NCI-H2107 treated with DMSO at 0.1 percent for 48 hours (cell line): ENCODE results near the gene TAS1R2.
"Not testable (repeated sequence)": the region's sequence is repeated elsewhere in the genome, so short reads cannot be mapped to it uniquely, and the experiment has no call there.

ENCODE experiments used
- DNase-seq: peaks from one replicate; lab custom pipeline; 2025; ENCODE audit not compliant: unreplicated experiment; lab: John Stamatoyannopoulos, UW

TAS1R2 gene

DNA sequence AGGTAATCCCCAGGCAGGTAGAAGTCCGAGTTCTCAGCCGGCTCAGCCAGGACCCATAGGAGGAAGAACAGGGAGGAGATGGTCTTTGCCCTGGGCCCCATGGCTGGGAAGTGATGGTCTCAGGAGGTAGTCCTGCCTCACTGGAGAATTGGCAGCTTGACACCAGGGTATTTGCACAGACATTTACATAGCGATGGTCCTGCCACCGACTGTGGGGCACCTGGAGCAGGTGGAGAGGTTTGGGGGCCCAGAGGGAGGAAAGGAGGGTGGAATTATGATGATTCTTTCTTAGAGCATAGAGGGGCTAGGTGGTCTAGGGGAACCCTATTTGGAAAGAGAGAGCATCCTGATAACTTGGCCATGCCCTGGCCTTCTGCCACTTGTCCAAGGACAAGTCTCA is at the start of gene TAS1R2:
Gene TAS1R2 (minus strand): TSS at position 101 of the 400 bp plus-strand sequence. CDS start 0 bp downstream, at position 101.
- DNase-seq = no peak

DNA sequence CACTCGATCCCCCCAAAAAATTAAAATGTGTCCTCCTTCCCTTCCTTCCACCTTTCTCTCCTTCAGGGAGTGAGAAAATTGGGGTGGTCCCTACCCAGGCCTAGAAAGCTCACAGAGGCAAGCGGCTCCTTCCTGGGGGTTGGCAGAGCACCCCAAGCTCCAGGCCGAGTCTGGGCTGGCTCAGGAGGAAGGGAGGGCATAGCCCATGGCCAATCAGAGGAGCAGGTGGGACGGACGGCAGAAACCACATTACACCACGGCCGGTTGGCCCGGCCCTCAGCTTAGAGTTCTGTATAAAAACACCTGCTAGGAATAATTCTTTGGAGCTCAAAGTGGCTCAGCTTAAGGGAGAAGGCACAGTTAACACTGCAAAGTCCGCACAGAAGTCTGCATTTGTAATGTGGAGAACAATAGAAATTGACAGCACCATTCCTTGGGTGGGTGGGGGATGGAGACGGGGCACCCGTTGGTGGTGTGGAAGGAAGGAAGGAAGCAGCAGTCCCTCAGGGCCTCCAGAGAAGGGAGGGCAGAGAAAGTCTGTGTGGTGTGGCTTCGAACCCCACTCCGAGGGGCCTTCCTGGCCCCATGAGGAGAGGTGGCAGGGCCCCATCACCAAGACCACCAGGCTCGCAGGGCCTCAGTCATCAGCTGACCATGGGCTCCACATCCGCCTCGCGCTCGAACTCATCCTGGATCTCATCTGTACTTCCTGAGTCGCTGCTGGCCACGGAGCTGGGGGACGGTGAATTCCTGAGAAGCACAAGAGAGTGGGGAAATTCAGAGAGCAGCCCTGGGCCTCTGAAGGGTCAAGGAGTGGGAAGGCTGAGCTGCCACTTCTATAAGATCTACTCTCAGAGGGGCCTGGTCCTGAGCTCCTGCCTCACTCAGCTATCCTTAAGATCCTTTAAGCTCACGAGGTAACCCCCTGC is 48.7 kb upstream of the TAS1R2 start:
- DNase-seq = no peak

DNA sequence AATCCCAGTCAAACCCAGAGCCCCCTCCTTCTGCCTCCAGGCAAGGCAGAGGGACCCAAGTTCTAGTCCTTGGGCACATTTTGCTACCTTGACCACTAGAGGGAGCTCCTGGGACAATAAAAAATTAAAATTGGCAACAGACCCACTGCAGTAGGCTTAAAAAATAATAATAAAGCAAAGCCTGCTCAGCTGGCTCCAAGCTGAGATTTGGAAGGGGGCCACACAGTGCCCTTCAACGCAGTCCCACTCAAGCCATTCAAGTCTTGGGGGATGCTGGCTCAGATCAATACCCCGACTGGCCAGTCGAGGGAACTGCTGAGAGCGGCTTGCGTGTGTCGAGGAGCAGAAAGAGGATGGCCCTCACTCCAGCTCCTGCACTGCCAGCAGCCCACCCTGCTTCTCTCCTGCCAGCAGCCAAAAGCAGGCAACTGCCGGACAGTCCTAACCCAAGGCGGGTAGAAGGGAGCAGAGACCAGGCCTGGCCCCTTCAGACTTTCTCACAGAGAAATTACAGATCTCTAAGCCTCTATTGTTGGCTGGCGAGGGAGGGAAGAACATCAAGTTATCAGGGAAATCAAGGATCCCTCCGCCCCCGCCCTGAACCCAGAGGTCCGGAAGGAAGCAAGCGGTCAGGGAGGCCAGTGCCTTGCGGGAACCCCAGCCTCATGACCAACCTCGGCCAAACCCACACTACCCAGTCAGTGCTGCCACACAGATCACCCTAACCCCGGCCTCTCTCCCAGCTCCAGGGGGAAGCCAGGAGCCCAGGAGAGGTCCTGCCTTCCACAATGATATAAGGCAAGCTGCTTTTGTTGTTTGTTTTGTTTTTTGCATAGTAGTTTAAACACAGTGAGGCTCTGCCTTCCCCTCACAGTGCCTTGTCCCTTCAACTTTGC is 47.8 kb upstream of the TAS1R2 start:
- peak; percentile 21 for DNase-seq

DNA sequence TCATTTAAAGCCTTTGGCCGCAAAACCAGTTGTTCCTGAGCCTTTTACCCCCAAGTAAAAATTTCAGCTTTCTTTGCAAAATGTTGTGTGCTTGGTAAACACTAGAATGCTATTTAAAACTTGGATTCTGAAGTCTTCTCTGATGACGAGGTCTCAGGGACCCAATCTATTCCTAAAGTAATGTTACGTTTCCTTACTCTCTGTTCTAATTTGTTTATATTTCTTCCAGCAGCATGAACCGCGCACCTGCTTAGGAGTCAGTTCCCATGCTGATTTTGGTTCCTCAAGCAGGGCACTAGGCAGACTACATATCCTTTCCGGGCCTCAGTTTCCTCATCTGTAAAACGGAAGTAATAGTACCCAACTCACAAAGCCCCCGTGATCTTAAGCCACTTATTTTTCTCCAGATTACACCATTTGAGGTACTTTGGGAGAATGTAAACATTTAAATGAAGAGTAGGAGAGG is 43.9 kb upstream of the TAS1R2 start:
- DNase-seq = no peak

DNA sequence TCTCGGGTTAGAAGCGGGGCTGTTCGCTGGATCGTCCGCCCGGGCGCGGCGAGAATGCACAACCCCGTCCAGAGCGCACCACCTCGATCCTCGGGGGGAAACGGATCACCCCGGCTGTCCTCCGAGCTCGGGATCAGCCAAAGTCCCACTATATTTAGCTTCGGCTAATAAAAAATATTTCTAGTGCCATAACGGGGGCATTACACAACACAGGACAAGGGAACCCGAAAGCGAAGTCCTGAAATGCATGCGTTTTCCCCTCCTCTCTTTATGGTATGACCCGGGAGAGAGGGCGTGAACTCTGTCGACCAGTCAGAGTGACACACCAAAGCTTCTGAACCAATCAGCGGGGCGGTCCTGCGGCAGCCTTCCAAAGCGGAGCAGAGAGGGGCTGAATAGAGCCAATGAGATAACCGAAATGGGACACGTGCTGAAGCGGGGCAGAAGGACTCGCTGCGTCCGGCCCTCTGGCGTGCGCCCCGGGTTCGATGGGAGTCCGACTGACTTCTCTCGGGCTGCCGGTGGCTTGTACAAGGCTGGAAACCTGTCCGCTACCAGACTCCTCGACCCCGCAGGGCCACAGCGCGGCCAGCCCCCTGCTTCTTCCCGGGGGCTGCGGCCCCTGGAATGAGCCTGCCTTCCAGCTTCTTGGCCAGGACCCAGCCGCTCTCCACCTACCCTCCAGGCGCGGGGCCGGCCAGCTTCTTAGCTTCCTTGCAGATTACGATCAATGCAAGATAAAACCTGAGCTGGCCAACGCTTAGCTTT is 43.2 kb upstream of the TAS1R2 start, which contains the start of gene ALDH4A1:
Gene ALDH4A1 (minus strand): TSS at position 33 of the 768 bp plus-strand sequence. CDS start 32 bp downstream, at position 1.
- DNase-seq = peak; percentile 94

DNA sequence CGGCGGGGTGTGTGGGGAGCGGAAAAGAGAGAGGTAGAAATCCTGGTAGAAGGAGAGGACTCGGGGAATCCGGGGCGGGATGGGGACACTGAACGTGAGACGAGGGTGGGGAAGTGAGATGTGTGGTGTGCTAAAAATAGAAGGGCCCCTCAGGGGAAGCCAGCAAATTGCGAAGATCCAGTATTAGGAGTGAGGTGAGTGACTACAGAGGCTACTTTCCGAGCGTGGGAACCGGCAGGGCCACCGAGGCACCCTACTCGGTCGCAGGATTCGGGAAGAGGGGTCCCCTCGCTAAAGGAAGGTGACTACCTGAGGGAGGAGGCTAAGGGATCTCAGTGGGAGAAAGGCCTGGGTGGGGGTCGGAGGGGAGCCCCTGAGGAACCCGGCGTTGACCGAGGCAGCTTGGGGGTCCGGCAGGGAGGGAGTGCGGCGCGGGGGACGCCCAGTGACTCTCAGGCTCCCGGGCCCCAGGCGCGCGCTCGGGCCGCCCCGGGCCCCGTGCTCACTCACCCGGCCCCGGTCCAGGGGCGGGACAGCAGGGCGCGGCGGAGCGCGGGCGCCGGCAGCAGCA is 42.6 kb upstream of the TAS1R2 start:
- DNase-seq = no peak

DNA sequence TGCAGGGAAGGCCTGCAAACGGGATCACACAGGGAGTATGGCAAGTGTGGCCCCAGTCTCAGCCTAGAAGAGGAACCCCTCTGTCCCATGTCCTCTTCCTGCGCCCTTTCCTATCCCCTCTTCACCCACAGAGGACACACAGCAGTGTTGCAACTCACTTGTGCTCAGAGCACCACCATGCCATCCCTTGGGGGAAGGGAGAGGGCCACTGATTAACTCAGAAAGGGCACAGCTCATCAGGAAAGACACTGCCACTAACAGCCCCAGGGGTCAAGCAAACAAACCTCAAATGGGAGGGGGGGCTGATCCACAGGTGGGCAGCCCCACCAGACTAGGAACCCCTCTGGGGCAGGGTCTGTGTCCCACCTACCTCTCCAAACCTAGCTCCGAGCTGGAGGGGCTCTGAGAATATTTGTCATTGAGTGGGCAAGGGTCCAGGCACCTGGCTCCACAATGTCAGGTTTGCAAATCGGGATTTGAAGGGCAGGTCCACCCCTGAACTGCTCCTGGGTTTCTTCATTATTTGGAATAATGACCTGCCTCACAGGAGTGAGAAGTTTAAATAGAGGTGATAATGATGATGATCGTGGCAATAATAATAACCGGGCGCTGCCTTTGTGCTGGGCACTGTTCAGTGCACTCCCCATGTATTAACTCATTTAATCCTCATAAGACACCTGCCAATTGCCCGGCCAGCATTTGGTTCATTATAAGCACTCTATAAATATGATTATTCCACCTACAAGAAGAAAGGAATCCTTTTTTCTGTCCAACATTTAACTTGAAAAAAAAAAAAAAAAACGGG is 41.9 kb upstream of the TAS1R2 start:
- DNase-seq = no peak

DNA sequence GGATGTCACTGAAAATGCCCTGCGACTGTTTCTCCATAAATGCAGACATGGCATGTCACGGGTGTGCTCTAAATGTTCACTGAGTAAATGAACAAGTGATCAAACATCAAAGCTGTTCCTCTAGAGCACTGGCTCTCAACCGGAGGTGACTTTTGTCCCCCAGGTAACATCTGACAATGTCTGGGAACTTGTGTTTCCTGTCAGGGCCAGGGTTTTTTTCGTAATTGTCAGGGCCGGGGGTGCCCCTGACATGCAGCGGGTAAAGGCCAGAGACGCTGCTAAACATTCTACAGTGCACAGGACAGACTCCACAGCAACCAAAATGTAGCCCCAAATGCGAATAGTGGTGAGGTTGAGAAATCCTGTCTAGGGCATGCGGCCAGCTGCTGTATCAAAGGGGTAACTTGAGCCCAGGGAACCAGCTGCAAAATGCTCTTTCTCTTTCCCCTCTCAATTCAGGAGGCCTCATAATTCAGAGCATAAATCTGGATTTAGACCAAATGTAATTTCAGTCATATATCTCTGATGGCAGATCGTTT is 40.9 kb upstream of the TAS1R2 start:
- peak; percentile 20 for DNase-seq

DNA sequence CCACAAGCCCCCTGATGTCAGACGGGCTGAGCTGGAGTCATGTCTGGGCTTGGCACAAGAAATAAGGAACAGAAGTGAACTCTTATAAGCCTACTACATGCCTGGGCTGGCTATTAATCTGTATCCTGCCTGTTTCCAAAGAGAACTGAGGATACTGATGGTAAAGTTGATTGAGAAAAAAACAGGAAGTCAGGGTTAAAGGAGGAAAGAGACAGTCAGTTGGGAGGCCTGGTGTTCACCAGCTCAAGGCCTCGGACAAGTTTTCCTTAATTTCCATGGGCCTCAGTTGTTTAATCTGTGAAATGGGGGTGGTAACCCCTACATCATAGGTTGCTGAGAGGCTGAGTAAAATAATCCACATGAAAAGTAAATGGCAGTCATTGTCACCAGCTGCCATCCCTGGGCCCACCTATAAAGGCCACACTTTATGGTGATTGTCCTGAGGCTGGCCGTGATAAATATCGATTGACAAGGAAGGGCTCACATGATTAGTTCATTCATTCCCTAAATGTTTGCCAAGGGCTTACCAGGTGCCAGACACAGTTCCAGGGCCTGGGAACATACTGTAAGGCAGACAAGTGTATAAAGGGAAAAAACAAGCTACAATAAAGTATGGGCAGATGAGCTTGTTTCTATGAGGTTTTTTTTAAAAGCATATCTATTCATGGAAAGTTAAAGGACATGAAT is 40.0 kb upstream of the TAS1R2 start:
- no peak for DNase-seq

DNA sequence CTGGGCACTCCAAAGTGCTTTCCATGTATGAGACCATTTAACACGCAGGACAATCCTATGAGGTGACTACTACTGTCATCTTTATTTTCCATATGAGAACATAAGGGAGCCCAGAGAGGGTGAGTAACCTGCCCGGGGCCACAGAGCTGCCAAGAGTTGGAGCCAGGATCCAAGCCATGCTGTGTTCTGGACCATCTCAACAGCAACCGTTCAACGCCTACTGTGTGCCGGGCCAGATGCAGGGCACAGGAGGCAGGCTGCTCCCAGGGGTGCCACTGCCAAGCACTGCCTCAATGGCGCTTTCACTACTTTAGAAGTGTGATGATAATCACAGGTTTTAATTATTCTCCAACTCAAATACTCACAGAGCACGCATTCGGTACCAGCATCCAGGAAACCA is 39.1 kb upstream of the TAS1R2 start:
- DNase-seq = no peak

DNA sequence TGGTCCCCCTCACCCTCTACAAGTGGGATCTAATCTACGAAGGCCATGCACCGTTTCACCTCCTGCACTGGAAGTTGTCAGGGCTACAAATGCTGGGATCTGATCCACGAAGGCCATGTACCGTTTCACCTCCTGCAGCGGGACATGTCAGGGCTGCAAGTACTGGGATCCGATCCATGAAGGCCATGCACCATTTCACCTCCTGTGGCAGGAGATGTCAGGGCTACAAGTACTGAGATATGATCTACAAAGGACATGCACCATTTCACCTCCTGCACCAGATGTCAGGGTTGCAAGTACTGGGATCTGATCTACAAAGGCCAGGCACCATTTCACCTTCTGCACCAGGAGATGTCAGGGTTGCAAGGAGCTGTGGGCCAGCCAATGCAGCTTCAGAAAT is 35.9 kb upstream of the TAS1R2 start:
- DNase-seq = peak; percentile 4

DNA sequence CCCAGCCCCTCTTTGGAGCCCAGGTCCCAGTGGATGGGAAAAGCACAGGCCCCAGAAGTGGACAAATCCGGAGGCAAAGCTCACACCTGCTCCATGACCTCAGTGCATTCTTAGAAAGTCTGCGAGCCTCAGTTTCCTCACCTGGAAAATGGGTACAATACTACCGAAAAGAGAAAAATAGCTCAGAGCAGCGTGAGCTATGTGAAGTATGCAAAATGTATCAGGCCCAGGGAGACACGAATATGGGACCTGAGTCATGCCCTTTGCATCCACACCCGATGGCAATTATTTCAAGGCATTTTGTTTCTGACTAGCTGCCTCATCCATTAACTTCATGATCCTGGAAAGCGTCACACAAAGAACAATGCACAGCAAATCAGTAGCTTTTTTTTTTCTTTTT is 33.7 kb upstream of the TAS1R2 start:
- no peak for DNase-seq

DNA sequence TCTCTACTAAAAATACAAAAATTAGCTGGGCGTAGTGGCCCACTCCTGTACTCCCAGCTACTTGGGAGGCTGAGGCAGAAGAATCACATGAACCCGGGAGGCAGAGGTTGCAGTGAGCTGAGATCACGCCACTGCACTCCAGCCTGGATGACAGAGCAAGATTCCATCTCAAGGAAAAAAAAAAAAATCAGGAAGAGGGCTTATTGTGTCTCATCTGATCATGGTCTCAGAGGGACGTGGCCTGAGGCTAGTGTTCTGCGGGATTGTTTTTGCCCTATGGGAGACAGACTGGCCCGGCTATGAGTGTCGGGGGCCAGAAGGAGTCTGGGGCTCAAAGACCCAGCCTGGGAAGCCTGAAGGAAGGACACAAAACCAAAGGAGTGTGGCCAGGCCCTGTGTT is 32.4 kb upstream of the TAS1R2 start:
- DNase-seq = not testable (repeated sequence)

DNA sequence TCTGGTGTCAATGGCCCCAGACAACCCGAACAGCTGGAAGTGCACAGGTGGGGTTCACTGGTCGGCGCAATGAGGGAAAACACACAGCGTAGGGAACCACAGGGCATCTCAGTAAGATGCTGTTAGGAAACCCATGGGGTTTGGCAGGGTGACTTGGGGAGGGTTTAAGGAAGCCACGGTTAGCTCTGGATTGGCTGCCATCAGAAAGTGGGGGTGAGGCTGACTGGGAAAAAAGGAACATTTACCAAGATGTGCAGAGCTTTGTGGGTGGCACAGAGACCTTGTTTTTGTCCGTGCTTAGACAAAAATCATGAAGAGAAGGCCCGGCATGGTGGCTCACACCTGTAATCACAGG is 31.9 kb upstream of the TAS1R2 start:
- no peak for DNase-seq

DNA sequence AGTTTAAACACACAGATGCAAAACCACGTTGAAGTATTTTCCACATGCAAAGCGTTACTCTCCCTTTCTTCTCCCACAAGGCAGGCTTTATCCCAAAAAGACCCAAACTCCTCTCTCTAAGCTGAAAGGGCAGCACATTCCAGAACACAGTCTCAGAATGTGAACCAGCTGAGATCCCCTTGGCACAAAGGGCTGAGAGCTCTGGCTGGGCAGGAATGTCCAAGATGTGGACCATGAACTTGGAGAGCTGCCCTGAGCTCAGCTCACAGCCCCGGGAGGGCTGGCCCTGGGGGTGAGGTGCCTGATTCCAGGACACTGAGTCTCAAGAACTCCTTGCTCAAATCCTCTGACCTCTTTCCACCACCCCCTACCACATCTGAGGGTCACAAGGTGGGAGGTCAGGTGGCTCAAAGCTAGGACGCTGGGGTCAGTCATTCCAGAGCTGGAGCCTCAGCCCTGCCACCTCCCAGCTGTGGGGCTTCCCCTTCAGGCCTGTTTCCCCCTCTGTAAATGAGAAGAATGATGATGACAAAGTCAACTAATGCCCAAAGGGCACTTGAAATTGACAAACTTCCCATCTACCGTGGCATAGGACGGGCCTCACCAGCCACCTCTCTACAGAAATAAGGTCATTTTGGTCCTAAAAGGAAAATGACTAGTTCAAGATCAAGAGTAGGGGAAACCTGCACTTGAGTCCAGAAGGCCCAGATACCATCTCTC is 31.4 kb upstream of the TAS1R2 start:
- no peak for DNase-seq

DNA sequence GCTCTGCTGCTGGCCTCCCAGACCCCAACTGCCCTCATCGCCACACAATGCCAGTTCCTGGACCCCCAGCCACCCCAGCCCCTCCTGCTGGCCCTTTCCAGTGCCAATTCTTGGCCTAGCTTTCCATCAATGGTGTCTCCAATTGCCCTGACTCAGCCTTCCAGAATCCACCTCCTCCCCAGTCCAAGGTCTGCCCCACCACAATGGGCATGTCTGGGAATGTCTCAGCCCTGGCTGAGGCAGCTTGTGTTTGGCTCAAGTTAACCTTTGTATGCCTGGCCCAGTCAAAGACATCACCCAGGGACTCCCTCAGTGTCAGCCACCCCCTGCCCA is 26.5 kb upstream of the TAS1R2 start:
- DNase-seq = no peak

DNA sequence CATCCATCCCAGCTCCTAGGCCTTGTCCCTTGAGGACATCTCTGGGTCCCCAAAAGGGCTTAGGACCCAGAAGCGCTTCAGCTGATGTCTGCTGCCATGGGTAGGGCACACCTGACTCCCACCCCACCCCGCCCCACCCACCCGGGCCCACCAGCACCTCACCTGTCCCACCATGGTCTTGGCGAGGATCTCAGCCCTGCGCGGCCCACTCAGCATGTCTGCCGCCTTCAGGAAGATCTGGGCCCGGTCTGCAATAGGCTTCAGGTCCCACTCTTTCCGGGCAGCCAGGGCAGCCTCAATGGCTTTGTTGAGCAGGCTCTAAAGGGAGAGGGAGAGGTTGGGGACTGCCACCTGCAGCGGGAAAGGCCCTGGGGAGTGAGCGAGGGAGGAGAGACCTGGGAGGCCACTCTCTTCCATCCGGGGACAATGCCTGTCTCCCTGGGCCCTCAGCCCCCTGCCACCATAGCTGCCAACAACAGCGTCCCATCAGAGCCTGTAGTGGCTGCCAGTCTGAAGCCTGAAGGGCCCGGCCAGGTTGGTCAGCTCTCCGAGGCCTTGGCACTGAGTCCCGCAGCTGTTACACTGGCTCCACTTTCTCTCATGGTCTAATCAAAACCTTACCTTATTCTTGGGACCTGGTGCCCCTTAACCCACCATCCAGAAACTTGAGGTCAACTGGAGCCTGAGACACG is 26.0 kb upstream of the TAS1R2 start:
- no peak for DNase-seq

DNA sequence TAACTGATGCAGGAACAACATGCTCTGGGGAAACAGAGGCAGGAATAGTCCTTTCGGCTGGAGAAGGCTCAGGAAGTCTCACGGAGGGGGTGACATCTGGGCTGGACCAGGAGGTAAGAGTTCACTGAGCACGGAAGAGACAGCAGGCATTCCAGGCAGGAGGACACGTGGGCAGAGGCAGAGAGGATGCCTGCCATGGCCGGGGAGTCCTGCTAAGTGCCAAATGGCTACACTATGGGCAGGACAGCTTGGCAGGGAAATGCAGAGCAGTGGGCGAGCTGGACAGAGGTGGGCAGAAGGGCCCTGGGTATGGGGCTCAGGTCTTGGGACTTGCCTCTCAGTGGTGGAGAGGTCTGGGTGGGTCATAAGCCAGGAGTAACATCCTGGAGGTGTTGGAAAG is 25.3 kb upstream of the TAS1R2 start:
- no peak for DNase-seq
